Activated CD8-positive, alpha-beta memory T cell treated with anti-CD3 and anti-CD28 coated beads for 48 hours (primary cell): ENCODE results near the gene HTR3C.
A peak's percentile ranks its signal among the peaks of the same experiment; 100 is the strongest.
"Not testable (repeated sequence)": the region's sequence is repeated elsewhere in the genome, so short reads cannot be mapped to it uniquely, and the experiment has no call there.

Experiments used
- DNase-seq, 3 experiments: peaks; one replicate each; pipeline ENCODE4 v3.0.0-alpha.2; 2020; ENCODE audit warnings: low read depth in 2 of 3, low spot score in 2 of 3

Gene HTR3C, protein sequence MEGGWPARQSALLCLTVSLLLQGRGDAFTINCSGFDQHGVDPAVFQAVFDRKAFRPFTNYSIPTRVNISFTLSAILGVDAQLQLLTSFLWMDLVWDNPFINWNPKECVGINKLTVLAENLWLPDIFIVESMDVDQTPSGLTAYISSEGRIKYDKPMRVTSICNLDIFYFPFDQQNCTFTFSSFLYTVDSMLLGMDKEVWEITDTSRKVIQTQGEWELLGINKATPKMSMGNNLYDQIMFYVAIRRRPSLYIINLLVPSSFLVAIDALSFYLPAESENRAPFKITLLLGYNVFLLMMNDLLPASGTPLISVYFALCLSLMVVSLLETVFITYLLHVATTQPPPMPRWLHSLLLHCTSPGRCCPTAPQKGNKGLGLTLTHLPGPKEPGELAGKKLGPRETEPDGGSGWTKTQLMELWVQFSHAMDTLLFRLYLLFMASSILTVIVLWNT

DNA sequence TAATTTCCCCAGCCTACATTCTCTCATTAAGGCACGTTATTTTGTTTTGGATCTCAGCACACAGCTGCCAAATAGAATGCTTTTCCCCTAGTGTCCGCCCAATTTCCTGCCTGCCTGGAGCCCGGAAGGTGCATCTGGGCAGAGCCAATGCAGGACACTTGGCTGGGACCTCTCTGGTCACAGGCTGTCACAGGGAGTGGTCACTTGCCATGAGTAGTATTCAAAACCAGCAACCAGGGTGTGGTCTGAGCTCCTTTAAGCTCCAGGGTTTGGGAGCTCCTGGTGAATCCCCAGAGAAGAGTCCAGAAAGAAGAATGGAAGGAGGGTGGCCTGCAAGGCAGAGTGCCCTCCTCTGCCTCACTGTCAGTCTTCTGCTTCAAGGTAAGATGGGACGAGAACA is at the start of gene HTR3C:
HTR3C (plus strand) TSS at position 281 of the 400 bp plus-strand sequence; CDS start at position 315, 34 bp downstream.
- no peak for DNase-seq

- no peak for DNase-seq
These were observed 49.5 kb upstream of the HTR3C start for GRCh38 chr3:184003187-184003967.

- no peak for DNase-seq
These were observed 48.4 kb upstream of the HTR3C start for GRCh38 chr3:184004476-184004875.

GRCh38 chr3:184005941-184006507 is 46.8 kb upstream of the HTR3C start:
- DNase-seq: no peak

DNA sequence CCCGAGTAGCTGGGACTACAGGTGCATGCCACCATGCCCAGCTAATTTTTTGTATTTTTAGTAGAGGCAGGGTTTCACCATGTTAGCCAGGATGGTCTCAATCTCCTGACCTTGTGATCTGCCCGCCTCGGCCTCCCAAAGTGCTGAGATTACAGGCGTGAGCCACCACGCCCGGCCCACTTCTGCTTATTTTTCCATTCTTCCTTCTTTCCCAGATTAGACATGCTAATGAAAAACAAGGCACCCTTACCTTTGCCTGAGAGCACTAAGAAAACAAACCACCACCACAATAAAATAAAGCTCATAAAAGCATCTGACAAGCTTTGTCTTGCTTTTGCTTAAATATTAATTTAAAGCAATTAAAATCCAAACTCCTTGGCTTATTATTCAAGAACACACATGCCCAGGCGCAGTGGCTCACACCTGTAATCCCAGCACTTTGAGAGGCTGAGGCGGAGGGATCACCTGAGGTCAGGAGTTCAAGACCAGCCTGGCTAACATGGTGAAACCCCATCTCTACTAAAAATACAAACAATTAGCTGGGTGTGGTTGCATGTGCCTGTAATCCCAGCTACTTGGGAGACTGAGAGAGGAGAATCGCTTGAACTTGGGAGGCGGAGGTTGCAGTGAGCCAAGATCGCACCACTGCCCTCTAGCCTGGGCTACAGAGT is 45.6 kb upstream of the HTR3C start:
- not testable (repeated sequence) for DNase-seq

DNA sequence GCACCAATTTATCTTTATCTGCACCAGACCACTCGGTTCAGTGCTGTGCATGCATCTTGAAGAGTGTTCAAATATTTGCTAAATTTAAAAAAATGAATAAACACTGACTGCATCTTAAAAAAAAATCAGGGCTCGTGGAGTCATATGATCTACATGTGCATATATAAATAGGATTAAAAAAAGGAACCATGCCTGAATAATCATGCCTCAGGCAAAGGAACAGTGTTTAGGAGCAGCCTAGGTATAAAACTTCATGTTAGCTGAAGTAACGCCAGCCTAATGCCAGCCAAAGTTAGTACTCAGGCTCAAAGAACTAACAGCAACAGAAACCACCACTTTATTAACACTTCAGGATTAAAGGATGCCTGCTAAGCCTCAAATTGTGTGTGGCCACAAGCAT is 44.7 kb upstream of the HTR3C start:
- DNase-seq: no peak

GRCh38 chr3:184011230-184011876 is 41.5 kb upstream of the HTR3C start:
- no peak for DNase-seq

- DNase-seq: no peak
These were observed 40.6 kb upstream of the HTR3C start for GRCh38 chr3:184011937-184012889.

DNA sequence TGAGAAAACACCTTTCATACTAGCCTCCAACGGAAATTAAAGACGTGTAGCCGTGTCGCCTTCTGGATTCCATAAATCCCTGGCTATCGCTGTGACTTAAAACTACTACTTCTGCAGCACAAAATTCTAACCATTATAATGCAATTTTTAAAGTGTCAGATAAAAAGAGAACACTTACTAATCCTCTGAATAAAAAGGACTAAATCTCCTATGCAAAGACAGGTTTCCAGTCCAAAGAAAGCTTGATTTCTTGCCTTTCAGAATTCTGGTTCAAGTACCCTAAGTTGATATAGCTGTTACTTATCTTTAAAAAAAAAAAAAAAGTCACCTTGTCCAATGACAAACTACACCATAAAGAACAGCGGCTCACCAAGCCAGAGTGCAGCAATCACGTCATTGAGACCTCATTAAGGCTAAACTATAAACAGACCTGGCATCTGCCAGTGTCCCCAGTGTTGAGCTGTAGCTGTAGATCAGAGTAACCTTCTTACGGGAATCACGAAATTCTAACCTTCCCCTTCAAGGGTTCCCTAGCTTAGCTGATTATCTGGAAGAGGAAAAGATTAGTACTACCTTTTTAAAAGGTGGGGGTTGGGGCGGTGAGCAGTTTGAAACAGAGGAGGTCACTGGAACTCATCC is 37.3 kb upstream of the HTR3C start:
- no peak for DNase-seq

DNA sequence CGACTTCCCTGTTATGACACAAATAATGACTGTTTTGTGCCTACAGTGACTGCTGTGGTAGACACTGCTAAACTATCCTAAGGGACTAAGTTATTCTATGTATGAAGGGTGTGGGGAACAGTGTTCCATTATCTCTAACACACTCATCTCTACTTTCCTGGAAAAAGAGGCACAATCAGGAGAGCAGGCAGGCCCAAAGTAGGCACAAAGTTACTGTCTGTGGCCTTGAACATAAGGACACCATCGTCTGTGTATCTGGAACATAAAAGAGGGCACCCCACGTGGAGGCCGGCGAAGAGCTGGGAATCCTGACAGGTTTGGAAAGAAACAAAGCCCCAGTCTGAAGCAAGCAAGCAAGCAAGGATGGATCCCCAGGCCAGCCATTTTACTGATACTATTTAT is 36.7 kb upstream of the HTR3C start:
- DNase-seq: no peak

DNA sequence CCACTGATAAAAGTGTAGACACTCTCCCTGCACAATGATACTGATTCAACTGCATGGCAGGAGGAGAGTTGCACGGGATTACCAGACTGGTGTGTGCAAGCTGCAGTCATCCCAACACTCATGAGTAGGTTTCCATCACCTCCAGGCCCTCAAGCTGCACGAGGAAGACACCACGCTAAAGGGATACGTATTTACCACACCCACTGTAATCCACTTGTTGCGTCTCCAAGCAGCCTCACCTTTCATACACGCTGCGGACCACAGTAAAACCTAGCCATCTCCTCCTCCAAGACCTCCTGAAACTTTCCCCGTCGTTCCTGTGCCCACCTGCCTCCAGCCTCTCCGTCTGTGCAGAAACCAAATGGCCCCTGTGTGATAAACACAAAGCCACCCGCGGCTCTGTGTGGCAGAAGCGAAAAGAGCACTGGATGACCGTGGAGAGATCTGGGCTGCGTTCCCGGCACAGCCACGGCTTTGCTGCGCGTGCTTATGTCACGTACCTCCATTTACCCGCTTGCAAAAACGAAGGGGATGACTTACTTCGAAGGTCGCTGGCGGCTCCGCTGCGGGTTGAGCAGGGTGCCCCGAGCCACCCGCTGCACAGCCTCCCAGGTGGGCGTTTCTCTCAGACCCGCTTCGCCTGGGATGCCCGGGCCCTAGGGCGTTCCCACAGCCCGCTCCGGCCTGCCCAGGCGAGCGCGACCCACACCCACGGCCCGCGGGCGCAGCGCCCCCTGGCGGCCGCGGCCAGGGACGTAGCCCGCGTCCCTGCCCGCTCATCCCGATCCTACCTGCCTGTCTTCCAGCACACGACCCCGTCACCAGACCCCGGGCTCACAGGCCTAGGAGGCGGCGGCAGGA is 35.8 kb upstream of the HTR3C start:
- DNase-seq: peak; percentile 13 to 36 (median 28)

GRCh38 chr3:184017672-184018423 is 35.0 kb upstream of the HTR3C start, which contains the start of gene ABCC5:
TSS of gene ABCC5 (minus strand) at chr3:184017884. CDS start at chr3:184014392, 3,492 bp downstream.
- DNase-seq: peak; percentile 56 to 63 (median 63)

DNA sequence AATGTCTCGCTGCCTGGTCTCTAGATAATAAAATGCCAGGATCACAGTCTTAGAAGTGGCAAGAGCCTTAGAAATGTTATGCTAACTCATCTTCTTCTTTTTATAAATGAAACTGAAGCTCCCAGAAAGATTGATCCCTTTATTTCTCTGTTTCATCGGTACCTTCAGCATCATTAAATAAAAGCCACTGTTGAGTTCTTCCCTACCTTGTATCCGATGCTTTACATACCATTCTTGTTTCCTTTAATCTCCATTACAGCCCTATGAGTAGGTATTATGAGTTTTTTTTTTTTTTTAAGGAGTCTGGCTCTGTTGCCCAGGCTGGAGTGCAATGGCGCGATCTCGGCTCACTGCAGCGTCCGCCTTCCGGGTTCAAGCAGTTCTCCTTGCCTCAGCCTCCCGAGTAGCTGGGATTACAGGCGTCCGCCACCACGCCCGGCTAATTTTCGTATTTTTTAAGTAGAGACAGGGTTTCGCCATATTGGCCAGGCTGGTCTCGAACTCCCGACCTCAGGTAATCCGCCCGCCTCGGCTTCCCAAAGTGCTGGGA is 34.3 kb upstream of the HTR3C start:
- no peak for DNase-seq

DNA sequence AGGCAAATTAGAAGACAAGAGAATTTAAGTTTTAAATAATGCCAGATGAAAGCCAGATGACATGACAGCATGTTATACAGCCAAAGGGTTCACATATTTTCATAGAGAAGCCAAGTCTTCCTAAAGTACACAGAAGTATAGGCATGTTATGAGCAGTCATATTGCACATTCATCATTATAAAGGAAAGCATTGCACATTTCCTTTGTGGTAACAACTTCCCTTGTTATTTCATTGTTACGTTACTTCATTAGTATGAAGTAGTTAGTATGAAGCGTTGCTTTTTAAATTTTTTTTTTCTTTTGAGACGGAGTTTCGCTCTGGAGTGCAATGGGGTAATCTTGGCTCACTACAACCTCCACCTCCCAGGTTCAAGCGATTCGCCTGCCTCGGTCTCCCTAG is 30.5 kb upstream of the HTR3C start:
- DNase-seq: no peak

DNA sequence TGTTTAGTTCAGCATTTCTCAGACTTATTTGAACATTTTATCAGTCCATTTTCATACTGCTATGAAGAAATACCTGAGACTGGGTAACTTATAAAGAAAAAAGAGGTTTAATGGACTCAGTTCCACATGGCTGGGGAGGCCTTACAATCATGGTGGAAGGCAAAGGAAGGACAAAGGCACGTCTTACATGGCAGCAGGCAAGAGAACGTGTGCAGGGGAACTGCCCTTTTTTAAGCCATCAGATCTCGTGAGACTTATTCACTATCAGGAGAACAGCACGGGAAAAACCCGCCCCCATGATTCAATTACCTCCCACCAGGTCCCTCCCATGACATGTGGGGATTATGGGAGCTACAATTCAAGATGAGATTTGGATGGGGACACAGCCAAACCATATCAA is 27.6 kb upstream of the HTR3C start:
- not testable (repeated sequence) for DNase-seq

GRCh38 chr3:184028275-184028890 is 24.5 kb upstream of the HTR3C start:
- not testable (repeated sequence) for DNase-seq

GRCh38 chr3:184029443-184029842 is 23.4 kb upstream of the HTR3C start:
- no peak for DNase-seq
